Left kidney (tissue), 2 donors: Measurements from ENCODE around the gene NR3C2. TPM values are rescaled to one million over a fixed set of nuclear protein-coding genes. Genes with fewer than 3 reads are reported as not detected.
A peak's percentile ranks its signal among the peaks of the same experiment; 100 is the strongest.
"Not testable (repeated sequence)": the region's sequence is repeated elsewhere in the genome, so short reads cannot be mapped to it uniquely, and the experiment has no call there.

ENCODE experiments used
- DNase-seq: peaks from one replicate; pipeline ENCODE4 v3.0.0-alpha.2; 2013
- polyA plus RNA-seq: library from polyadenylated mRNA; unstranded; fragments of 120-200 nt; gene quantifications from one replicate; pipeline ENCODE4 v1.2.1, GENCODE V29; 2013; ENCODE audit not compliant: insufficient read length

Gene NR3C2
- polyA plus RNA-seq, 1 donor = 16.2 TPM

- DNase-seq = no peak
Observed at GRCh38 chr4:148162991-148163390, 279.2 kb downstream of the NR3C2 start.

GRCh38 chr4:148162519-148162918 is 279.7 kb downstream of the NR3C2 start:
- DNase-seq = no peak

GRCh38 chr4:148161601-148162000 is 280.6 kb downstream of the NR3C2 start:
- DNase-seq = no peak

- no peak for DNase-seq
Observed at GRCh38 chr4:148159793-148160192, 282.4 kb downstream of the NR3C2 start.

- no peak for DNase-seq
Observed at GRCh38 chr4:148154769-148155168, 287.4 kb downstream of the NR3C2 start.

- DNase-seq = peak; percentile 71
Observed at GRCh38 chr4:148152868-148153625, 289.2 kb downstream of the NR3C2 start.

GRCh38 chr4:148151806-148152205 is 290.4 kb downstream of the NR3C2 start:
- no peak for DNase-seq

GRCh38 chr4:148145475-148145874 is 296.7 kb downstream of the NR3C2 start:
- DNase-seq = no peak

GRCh38 chr4:148143174-148143573 is 299.0 kb downstream of the NR3C2 start:
- DNase-seq = no peak

GRCh38 chr4:148141501-148141900 is 300.7 kb downstream of the NR3C2 start:
- DNase-seq = no peak

- DNase-seq = no peak
Observed at GRCh38 chr4:148126825-148127224, 315.4 kb downstream of the NR3C2 start.

GRCh38 chr4:148124512-148124911 is 317.7 kb downstream of the NR3C2 start:
- DNase-seq = no peak

- DNase-seq = not testable (repeated sequence)
Observed at GRCh38 chr4:148123161-148123560, 319.1 kb downstream of the NR3C2 start.

GRCh38 chr4:148120216-148120615 is 322.0 kb downstream of the NR3C2 start:
- no peak for DNase-seq

- no peak for DNase-seq
Observed at GRCh38 chr4:148118633-148119032, 323.6 kb downstream of the NR3C2 start.

GRCh38 chr4:148118179-148118578 is 324.0 kb downstream of the NR3C2 start:
- no peak for DNase-seq

GRCh38 chr4:148116969-148117368 is 325.2 kb downstream of the NR3C2 start:
- DNase-seq = no peak

GRCh38 chr4:148116264-148116663 is 325.9 kb downstream of the NR3C2 start:
- DNase-seq = peak; percentile 42

- DNase-seq = no peak
Observed at GRCh38 chr4:148114436-148114835, 327.8 kb downstream of the NR3C2 start.

GRCh38 chr4:148112231-148112982 is 329.8 kb downstream of the NR3C2 start:
- no peak for DNase-seq

- DNase-seq = no peak
Observed at GRCh38 chr4:148110169-148110568, 332.0 kb downstream of the NR3C2 start.

GRCh38 chr4:148109216-148109615 is 333.0 kb downstream of the NR3C2 start:
- no peak for DNase-seq

- DNase-seq = no peak
Observed at GRCh38 chr4:148108766-148109165, 333.4 kb downstream of the NR3C2 start.
